OCI-LY1 (cell line): ENCODE data around the gene MICALL2.
A peak's percentile ranks its signal among the peaks of the same experiment; 100 is the strongest.

Experiments used
- H2AFZ ChIP-seq: fragments of 200-600 bp; sonication (generic), shearing (Covaris generic); 2 replicates; pipeline ENCODE4 v1.6.0; 2014; ENCODE audit warnings: antibody characterized with exemption, mild to moderate bottlenecking, low read length
- H3F3A ChIP-seq: fragments of 200-600 bp; sonication (generic), shearing (Covaris generic); 2 replicates; pipeline ENCODE4 v1.6.0; 2014; ENCODE audit warnings: mild to moderate bottlenecking, antibody characterized with exemption, low read length, moderate library complexity; ENCODE audit not compliant: insufficient read depth
- H3K27ac ChIP-seq: fragments of 200-600 bp; sonication (generic); 2 replicates; pipeline ENCODE4 v1.5.1; 2014; ENCODE audit warnings: low read length, mixed run types, mild to moderate bottlenecking, low read depth; ENCODE audit not compliant: poor library complexity, severe bottlenecking
- H3K27me3 ChIP-seq: fragments of 200-600 bp; sonication (generic); 2 replicates; pipeline ENCODE4 v1.6.0; 2014; ENCODE audit warnings: antibody characterized with exemption, mild to moderate bottlenecking, low read length, moderate library complexity; ENCODE audit not compliant: insufficient read depth
- H3K36me3 ChIP-seq: fragments of 200-600 bp; sonication (generic); 2 replicates; pipeline ENCODE4 v1.6.1; 2014; ENCODE audit warnings: mild to moderate bottlenecking, antibody characterized with exemption, low read length, moderate library complexity, mixed read lengths; ENCODE audit not compliant: insufficient read depth
- H3K4me1 ChIP-seq: fragments of 200-600 bp; sonication (generic); 2 replicates; pipeline ENCODE4 v1.5.1; 2014; ENCODE audit warnings: mild to moderate bottlenecking, low read length, moderate library complexity; ENCODE audit not compliant: insufficient read depth, severe bottlenecking
- H3K4me2 ChIP-seq: fragments of 200-600 bp; sonication (generic), shearing (Covaris generic); 2 replicates; pipeline ENCODE4 v1.6.1; 2014; ENCODE audit warnings: low read length
- H3K4me3 ChIP-seq: fragments of 200-600 bp; sonication (generic); 2 replicates; pipeline ENCODE4 v1.5.1; 2014; ENCODE audit warnings: low read length, low read depth, mild to moderate bottlenecking, mixed read lengths; ENCODE audit not compliant: poor library complexity, severe bottlenecking
- H3K79me2 ChIP-seq: fragments of 200-600 bp; shearing (Covaris generic); 2 replicates; pipeline ENCODE4 v1.6.1; 2016; ENCODE audit warnings: mixed run types, low read length, mixed read lengths; ENCODE audit not compliant: insufficient read depth
- H3K9ac ChIP-seq: fragments of 200-600 bp; sonication (generic), shearing (Covaris generic); 2 replicates; pipeline ENCODE4 v1.6.1; 2014; ENCODE audit warnings: mild to moderate bottlenecking, low read length, mixed read lengths
- H3K9me2 ChIP-seq: fragments of 200-600 bp; sonication (generic), shearing (Covaris generic); 2 replicates; pipeline ENCODE4 v1.6.1; 2014; ENCODE audit warnings: low read depth, mild to moderate bottlenecking, low read length, mixed read lengths
- H3K9me3 ChIP-seq: fragments of 200-600 bp; shearing (Covaris generic); 2 replicates; pipeline ENCODE4 v1.6.1; 2014; ENCODE audit warnings: low read length, mixed read lengths
- H4K20me1 ChIP-seq: fragments of 200-600 bp; sonication (generic), shearing (Covaris generic); 2 replicates; pipeline ENCODE4 v1.6.0; 2016; ENCODE audit warnings: mild to moderate bottlenecking, low read length; ENCODE audit not compliant: insufficient read depth
- EZH2 ChIP-seq: fragments of 200-600 bp; sonication (generic), shearing (Covaris generic); IDR thresholded peaks from 2 replicates; pipeline ENCODE4 v1.8.0; 2017; ENCODE audit warnings: borderline replicate concordance, mixed run types, mild to moderate bottlenecking, antibody characterized with exemption, low read length, moderate library complexity, mixed read lengths
- TF ChIP-seq, protein P1 (sequence below): fragments of 200-600 bp; sonication (generic), shearing (Covaris generic); IDR thresholded peaks from 2 replicates; pipeline ENCODE4 v1.5.1; 2017; ENCODE audit warnings: mild to moderate bottlenecking, antibody characterized with exemption, low read length, moderate library complexity, mixed read lengths

Gene MICALL2

DNA sequence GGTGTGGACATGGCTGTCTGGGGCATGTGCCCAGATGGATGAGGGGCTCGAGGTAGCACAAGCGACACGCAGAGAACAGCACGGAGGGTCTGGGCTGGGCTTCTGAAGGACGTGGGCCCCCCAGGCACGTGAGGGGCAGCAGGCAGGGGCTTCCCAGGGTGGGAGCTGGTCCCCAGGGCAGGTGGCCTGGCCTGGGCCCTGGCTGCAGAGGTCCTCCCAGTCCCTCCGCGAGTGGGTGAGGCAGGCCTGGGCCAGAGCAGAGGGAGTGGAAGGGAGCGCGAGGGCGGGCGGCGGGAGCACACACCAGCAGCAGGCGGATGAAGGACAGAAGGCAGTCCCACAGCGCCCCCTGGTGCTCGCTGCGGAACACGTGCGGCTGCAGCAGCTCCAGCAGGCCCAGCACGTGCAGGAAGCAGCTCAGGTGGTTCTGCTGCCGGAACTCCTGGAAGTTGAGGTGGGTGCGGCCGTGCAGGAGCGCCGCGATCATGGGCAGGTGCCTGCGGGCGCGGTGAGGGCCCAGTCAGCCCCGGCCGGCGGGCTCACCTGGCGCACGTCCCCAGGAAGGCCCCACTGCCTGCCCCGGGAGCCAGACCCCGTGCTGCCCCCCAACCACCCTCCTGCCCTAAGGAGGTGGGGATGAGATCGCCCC, 14.7 kb upstream of the MICALL2 start:
- Histone ChIP-seq H4K20me1 (no peaks in the 10 kb centered on the region), H3F3A (no peaks in the 10 kb centered on the region), H3K79me2 (no peaks in the 10 kb centered on the region), H3K9me2 (no peaks in the 10 kb centered on the region), H3K9ac (no peak overlapping the region; the same call in 1 of the 2 replicates), H3K36me3 (peaks cover 72% of the 10 kb centered on the region), H3K27me3 (no peaks in the 10 kb centered on the region), H3K4me1 (peaks cover 3% of the 10 kb centered on the region), H3K4me2 (no peak overlapping the region), H3K27ac (no peak overlapping the region), H2AFZ (no peak overlapping the region), H3K9me3 (no peaks in the 10 kb centered on the region), H3K4me3 (no peak overlapping the region)
- TF ChIP-seq EZH2 = no peak
- TF ChIP-seq, protein P1, sequence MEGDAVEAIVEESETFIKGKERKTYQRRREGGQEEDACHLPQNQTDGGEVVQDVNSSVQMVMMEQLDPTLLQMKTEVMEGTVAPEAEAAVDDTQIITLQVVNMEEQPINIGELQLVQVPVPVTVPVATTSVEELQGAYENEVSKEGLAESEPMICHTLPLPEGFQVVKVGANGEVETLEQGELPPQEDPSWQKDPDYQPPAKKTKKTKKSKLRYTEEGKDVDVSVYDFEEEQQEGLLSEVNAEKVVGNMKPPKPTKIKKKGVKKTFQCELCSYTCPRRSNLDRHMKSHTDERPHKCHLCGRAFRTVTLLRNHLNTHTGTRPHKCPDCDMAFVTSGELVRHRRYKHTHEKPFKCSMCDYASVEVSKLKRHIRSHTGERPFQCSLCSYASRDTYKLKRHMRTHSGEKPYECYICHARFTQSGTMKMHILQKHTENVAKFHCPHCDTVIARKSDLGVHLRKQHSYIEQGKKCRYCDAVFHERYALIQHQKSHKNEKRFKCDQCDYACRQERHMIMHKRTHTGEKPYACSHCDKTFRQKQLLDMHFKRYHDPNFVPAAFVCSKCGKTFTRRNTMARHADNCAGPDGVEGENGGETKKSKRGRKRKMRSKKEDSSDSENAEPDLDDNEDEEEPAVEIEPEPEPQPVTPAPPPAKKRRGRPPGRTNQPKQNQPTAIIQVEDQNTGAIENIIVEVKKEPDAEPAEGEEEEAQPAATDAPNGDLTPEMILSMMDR = peak; percentile 85

DNA sequence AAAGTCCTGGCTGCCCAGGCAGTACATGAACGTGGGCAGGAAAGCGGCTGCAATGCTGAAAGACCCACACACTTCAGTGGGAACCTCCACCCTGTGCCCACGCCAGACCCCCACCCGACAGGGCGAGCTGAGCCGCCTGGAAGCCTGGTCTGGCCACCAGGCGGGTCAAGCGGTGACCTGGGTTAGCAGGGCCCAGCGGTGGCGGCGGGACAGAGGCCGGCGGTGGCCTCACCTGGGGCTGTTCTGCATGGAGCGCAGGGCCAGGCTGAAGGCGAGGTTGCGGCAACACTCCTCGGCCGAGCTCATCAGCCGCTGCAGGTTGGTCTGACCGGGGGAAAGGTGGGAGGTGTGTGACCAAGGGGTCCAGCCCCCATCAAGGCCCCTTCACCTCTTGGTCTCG, 11.6 kb upstream of the MICALL2 start:
- no peaks in the 10 kb centered on the region for H4K20me1 ChIP-seq
- no peaks in the 10 kb centered on the region for H3K27me3 ChIP-seq
- H3K27ac ChIP-seq = no peak overlapping the region
- no peak overlapping the region for H3K9ac ChIP-seq
- no peaks in the 10 kb centered on the region for H3K9me3 ChIP-seq
- peaks cover 3% of the 10 kb centered on the region for H3K4me1 ChIP-seq
- no peak overlapping the region for H3K4me2 ChIP-seq
- peaks cover 45% of the 10 kb centered on the region for H3K36me3 ChIP-seq
- TF ChIP-seq EZH2 = no peak
- TF ChIP-seq, protein P1 = no peak
- no peaks in the 10 kb centered on the region for H3F3A ChIP-seq
- no peak overlapping the region for H2AFZ ChIP-seq
- H3K79me2 ChIP-seq = no peaks in the 10 kb centered on the region
- H3K9me2 ChIP-seq = no peaks in the 10 kb centered on the region
- no peak overlapping the region for H3K4me3 ChIP-seq

DNA sequence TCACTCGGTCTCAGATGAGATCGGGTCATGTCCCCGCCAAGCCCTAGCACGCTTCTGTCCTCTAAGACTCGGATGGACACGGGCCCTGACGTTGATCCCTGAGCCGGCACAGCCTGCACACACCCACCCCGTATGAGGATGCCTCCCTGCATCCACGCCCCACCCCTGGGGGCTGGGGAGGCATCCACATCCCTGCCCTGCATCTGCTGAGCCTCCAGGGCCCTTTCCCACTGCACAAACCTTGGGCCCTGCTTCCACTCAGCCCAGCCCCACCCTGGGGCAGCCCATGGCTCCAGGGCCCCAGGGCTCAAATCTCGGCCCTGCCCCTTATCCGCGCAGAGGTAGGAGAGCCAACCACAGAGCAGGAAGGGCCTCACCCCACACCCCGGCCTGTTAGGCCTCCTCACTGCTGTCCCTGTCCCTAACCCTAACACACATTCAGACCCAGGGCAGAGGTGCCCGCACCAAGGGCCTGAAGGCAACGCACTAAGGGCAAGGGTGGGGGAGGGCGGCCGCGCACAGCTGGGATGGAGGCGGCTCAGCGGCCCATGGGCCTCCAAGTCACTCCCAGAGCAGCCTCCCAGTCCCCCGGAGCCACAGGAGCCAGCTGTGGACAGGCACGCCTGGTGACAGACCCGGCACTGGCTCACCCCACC, 9.5 kb upstream of the MICALL2 start:
- Histone ChIP-seq H4K20me1 (no peaks in the 10 kb centered on the region), H3K9me2 (no peaks in the 10 kb centered on the region), H3K27me3 (no peaks in the 10 kb centered on the region), H3K9ac (no peak overlapping the region), H3F3A (no peaks in the 10 kb centered on the region), H3K79me2 (no peaks in the 10 kb centered on the region), H3K4me3 (no peak overlapping the region), H2AFZ (no peak overlapping the region), H3K27ac (no peak overlapping the region), H3K4me1 (peaks cover under 1% of the 10 kb centered on the region), H3K4me2 (no peak overlapping the region), H3K36me3 (peaks cover 39% of the 10 kb centered on the region), H3K9me3 (no peaks in the 10 kb centered on the region)
- TF ChIP-seq, protein P1 = no peak
- TF ChIP-seq EZH2 = no peak
